Fibroblast of lung (primary cell): ENCODE measurements around the gene MYL10.

Experiments used
- CTCF ChIP-seq, 2 donors: IDR thresholded peaks in 1 of 2; conservative IDR thresholded peaks in 1 of 2; 1 replicate in 1 of 2; 2 replicates in 1 of 2; pipeline ENCODE4 v1.5.1; 2011 to 2012; ENCODE audit warnings: low read length in 2 of 2, control low read depth in 1 of 2, inconsistent platforms in 1 of 2, low read depth in 1 of 2, mild to moderate bottlenecking in 1 of 2
- EZH2 ChIP-seq: IDR thresholded peaks from 2 replicates; pipeline ENCODE4 v1.5.1; 2012; ENCODE audit warnings: low read length, control low read depth, mild to moderate bottlenecking; ENCODE audit errors: missing control alignments

- TF ChIP-seq CTCF (conservative IDR thresholded peaks at IDR 0.05 in 1 of 2, IDR thresholded peaks at IDR 0.05 in 1 of 2; ENCODE audit: low read depth in 1 of 2, low read length in 2 of 2), result no peak
- no peak for TF ChIP-seq EZH2
Observed at GRCh38 chr7:101620395-101620794, 8.7 kb downstream of the MYL10 start.
